GM18511 (cell line): ENCODE measurements around the gene SNRPA.

Source experiments
- ATAC-seq: cut with Tn5 transposase; IDR thresholded peaks from one replicate; pipeline ENCODE4 v1.9.1; 2021; ENCODE audit warnings: mild to moderate bottlenecking, moderate library complexity; ENCODE audit not compliant: unreplicated experiment

Gene SNRPA

GRCh38 chr19:40750874-40751537, at the start of gene SNRPA:
Gene SNRPA, plus strand, starts transcription at chr19:40751203. Its CDS starts 206 bp downstream, at chr19:40751409.
- peak; percentile 70 for ATAC-seq

GRCh38 chr19:40701758-40702157, 49.2 kb upstream of the SNRPA start:
- no peak for ATAC-seq

GRCh38 chr19:40702337-40703012, 48.5 kb upstream of the SNRPA start:
- ATAC-seq: no peak

- no peak for ATAC-seq
Measured at GRCh38 chr19:40703029-40703755, 47.8 kb upstream of the SNRPA start.

- ATAC-seq: no peak
Measured at GRCh38 chr19:40704491-40705361, 46.3 kb upstream of the SNRPA start.

DNA sequence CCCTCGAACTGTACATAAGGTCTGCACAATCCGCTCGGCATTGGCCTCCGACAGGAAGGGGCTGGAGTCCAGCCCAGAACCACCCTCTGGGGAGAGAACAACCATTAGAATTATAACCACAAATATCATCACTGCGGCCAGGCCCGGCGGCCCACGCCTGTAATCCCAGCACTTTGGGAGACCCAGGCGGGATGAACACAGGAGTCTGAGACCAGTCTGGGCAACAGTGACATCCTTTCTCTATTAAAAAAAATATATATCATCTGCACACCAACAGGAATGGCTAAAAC, 45.7 kb upstream of the SNRPA start:
- no peak for ATAC-seq

DNA sequence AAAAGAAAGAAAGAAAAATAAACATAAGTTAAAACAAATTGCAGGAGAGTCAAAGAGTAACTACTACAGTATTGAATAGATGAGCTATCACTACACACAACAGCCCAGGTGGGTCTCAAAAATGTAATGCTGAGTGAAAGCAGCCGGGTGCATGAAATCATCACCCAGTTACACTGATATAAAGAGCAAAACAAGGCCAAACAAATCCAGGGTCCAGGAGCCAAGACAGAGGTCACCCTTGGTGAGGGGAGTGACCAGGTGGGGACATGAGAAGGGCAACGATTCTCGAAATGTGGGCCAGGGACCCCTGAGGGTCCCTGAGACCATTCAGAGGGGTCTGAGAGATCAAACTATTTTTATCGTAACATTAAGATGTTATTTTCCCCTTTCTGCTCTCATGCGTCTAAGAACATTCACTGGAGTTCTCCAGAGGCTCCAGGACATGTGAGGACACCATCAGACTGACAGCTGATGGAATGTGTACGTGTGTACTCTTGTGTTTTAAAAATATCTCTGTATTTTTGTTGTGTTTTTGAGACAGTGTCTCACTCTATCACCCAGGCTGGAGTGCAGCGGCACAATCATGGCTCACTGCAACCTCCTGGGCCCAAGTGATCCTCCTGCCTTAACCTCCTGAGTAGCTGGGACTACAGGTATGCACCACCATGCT, 44.9 kb upstream of the SNRPA start:
- no peak for ATAC-seq

DNA sequence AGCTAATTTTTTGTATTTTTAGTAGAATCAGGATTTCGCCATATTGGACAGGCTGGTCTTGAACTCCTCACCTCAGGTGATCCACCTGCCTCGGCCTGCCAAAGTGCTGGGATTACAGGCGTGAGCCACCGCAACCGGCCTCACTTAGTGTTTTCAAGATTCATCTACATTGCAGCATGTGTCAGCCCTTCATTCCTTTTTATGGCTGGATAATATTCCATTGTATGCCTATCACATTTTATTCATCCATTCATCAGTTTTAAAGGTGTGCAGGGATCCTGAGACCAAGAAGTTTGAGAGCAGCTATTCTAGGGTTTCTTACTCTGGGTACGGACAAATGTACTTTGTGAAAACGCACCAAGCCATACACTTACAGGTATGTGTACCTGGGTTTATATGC, 43.4 kb upstream of the SNRPA start:
- no peak for ATAC-seq

DNA sequence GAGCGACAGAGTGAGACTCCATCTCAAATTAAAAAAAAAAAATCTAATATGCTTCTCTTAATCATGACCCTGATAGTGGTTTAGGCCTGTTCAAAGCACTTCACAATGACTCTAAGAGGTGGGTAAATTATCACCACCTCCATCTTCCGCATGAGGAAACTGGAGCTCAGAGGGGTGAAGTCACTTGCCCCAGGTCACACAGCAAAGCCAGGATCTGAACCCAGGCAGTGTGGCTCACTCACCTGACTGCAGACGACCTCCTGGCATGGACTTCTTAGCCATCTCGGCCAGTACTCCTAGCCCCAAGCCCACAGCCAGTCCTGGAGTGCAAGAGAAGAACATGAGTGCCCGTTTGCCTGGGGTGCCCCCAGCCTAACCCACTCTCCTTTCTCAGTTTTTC, 41.2 kb upstream of the SNRPA start:
- ATAC-seq: no peak

- ATAC-seq: no peak
Measured at GRCh38 chr19:40713939-40714338, 37.1 kb upstream of the SNRPA start.

DNA sequence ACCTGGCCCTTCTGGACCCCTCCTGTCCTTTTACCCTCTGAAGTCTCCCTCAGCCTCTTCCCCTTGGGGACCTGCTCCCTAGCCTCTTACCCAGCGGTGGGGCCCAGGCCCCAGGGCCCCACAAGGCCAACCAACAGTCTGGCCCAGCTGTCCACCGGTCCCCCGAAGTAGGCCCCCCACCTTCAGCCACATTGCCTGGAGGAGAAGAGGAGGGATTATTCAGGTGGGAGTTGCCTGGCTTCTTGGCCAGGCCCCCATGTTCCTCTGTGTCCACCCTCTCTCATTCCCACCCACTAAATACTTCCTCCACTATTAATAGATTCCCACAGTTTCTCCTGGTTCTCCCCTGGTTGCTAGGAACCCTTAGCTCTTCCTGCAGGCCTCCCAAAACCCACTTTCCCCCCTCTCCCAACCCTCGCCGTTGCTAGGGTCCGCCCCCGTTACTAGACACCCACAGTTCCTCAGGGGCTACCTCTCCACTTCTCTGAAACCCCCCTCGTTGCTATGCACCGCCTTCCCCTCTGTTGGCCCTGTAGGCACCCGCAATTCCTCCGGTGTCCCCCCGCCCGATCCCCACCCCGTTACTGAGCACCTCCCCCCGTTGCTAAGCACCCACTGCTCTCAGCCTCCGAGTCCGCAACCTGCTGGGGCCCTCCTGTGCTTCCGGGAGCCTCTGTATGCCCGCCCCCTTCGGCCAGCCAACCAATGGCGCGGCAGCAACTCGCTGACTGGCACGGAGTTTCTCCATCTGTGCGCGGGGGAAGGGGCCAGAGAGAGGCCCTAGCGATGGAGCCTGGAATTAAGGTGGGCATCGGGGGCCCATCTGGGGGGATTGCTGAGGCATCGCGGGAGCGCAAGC, 36.3 kb upstream of the SNRPA start:
- peak; percentile 65 for ATAC-seq

DNA sequence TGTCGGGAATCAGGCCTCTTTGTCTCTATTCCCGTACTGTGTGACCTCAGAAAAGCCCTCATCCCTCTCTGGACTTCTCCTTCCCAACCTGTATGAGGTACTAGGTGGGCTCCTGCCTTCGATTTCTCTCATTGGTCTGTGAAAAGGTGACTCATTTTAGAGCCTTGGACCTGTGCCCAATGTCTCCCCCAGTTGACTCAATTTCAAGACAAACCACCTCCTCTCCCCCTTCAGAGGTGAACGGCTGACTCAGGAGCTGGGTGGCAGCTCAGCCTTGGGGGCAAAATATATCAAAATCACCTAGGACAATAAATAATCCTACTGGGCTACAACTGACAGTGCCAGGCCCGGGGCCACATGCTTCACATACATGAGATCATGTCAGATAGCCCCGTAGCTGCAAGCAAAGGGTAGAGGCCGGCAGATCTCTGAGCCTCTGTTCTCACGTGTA, 34.9 kb upstream of the SNRPA start:
- no peak for ATAC-seq

GRCh38 chr19:40716482-40717324, 34.3 kb upstream of the SNRPA start, which contains the start of the genes COQ8B and ITPKC:
Gene COQ8B, minus strand, starts transcription at chr19:40716886. Its CDS starts 2,254 bp downstream, at chr19:40714632.
Gene ITPKC, plus strand, starts transcription at chr19:40717112. Its CDS starts 24 bp downstream, at chr19:40717136.
- ATAC-seq: peak; percentile 68

DNA sequence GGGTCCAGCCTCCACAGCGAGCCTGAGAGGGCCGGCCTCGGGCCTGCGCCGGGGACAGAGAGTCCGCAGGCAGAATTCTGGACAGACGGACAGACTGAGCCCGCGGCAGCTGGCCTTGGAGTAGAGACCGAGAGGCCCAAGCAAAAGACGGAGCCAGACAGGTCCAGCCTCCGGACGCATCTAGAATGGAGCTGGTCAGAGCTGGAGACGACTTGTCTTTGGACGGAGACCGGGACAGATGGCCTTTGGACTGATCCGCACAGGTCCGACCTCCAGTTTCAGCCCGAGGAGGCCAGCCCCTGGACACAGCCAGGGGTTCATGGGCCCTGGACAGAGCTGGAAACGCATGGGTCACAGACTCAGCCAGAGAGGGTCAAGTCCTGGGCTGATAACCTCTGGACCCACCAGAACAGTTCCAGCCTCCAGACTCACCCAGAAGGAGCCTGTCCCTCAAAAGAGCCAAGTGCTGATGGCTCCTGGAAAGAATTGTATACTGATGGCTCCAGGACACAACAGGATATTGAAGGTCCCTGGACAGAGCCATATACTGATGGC, 33.6 kb upstream of the SNRPA start:
- no peak for ATAC-seq

DNA sequence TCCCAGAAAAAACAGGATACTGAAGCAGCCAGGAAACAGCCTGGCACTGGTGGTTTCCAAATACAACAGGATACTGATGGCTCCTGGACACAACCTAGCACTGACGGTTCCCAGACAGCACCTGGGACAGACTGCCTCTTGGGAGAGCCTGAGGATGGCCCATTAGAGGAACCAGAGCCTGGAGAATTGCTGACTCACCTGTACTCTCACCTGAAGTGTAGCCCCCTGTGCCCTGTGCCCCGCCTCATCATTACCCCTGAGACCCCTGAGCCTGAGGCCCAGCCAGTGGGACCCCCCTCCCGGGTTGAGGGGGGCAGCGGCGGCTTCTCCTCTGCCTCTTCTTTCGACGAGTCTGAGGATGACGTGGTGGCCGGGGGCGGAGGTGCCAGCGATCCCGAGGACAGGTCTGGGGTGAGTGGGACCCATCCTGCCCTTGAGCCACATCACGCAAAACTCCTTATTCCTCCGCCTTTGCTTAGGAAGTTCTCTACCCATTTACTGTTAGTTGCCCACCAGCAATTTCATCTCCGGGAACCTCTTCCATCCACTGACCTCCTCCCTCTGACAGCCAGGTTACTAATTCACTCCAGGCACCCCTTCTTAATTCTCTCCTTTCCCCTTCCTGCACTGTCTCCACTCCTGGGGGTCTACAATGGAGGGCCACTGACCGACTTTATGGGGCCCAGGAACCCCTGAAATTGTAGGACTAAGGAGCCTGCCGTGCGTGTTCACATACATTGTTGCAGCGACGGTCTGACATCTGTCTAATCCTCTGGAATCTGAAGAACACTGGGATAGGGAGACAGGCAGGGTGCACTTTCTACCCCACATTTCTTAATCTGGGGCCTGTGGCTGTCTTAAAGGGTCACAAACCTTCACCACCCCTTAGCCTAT, 32.9 kb upstream of the SNRPA start:
- no peak for ATAC-seq

DNA sequence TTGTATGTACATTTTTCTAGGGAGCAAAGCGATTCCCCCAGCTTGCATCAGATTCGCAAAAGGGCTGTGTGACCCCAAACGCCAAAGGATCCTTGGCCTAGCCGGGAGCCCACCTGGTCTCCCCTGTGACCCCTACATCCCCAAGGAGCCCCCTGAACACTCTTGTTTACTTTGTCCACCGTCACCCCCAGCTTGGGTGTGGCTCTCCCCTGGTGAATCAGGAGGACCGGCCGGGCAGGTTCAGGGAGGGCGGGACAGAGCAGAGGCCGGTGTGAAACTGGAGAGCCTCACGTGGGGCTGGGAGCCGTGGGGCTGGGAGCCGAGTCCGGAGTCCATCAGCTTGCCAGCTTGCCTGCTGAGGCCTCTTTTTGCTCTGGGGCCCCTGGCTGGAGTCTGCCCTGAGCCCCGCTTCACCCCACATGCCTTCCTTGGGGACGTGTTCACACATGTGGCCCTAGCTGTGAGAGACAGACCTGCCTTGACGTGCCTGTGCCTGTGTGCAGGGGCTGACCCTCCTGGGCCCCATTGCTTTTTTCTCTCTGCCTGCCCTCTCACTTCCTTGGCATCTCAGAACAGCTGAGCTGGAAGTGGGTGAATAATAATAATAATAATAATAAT, 32.1 kb upstream of the SNRPA start:
- ATAC-seq: no peak

DNA sequence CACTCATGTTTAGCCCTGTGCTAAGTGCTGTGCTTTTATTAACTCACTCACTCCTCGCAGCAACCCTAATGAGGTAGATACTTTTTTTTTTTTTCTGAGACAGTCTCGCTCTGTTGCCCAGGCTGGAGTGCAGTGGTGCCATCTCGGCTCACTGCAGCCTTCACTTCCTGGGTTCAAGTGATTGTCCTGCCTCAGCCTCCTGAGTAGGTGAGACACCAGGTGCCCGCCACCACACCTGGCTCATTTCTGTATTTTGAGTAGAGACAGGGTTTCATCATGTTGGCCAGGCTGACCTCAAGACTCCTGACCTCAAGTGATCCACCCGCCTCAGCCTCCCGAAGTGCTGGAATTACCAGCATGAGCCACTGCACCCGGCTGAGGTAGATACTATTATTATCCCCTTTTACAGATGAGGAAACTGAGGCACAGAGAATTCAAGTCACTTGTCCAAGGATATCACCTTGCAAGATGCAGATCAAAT, 31.5 kb upstream of the SNRPA start:
- ATAC-seq: no peak
